SHP77 (cell line): ENCODE measurements around the gene RERG.

Experiments used
- DNase-seq, 2 experiments: peaks; one replicate each; lab custom pipeline; 2025; lab: John Stamatoyannopoulos, UW

The RERG gene

GRCh38 chr12:15186597-15186996 is 34.6 kb downstream of the RERG start:
- no peak for DNase-seq

- no peak for DNase-seq
Observed at GRCh38 chr12:15184484-15184883, 36.7 kb downstream of the RERG start.

GRCh38 chr12:15183821-15184220 is 37.4 kb downstream of the RERG start:
- DNase-seq, result no peak

GRCh38 chr12:15181017-15181683 is 40.1 kb downstream of the RERG start:
- no peak for DNase-seq

- no peak for DNase-seq
Observed at GRCh38 chr12:15180325-15180724, 40.9 kb downstream of the RERG start.

- no peak for DNase-seq
Observed at GRCh38 chr12:15179672-15180071, 41.5 kb downstream of the RERG start.

GRCh38 chr12:15173142-15173541 is 48.1 kb downstream of the RERG start:
- DNase-seq, result no peak

- no peak for DNase-seq
Observed at GRCh38 chr12:15172060-15172822, 49.0 kb downstream of the RERG start.

- no peak for DNase-seq
Observed at GRCh38 chr12:15171012-15171655, 50.1 kb downstream of the RERG start.

GRCh38 chr12:15168026-15168678 is 53.1 kb downstream of the RERG start:
- no peak for DNase-seq

GRCh38 chr12:15165012-15165659 is 56.1 kb downstream of the RERG start:
- DNase-seq, result no peak

- no peak for DNase-seq
Observed at GRCh38 chr12:15163030-15163976, 57.9 kb downstream of the RERG start.

GRCh38 chr12:15158083-15158482 is 63.1 kb downstream of the RERG start:
- DNase-seq, result no peak

- no peak for DNase-seq
Observed at GRCh38 chr12:15157269-15157671, 63.9 kb downstream of the RERG start.

- no peak for DNase-seq
Observed at GRCh38 chr12:15155271-15155670, 65.9 kb downstream of the RERG start.

- no peak for DNase-seq
Observed at GRCh38 chr12:15154103-15154502, 67.1 kb downstream of the RERG start.

GRCh38 chr12:15152868-15153267 is 68.3 kb downstream of the RERG start:
- DNase-seq, result no peak

- no peak for DNase-seq
Observed at GRCh38 chr12:15152456-15152855, 68.8 kb downstream of the RERG start.

GRCh38 chr12:15151161-15152091 is 69.8 kb downstream of the RERG start:
- DNase-seq, result no peak

GRCh38 chr12:15146585-15146984 is 74.6 kb downstream of the RERG start:
- no peak for DNase-seq
